Right lobe of liver (tissue), 4 donors: Measurements from ENCODE around the gene GRAMD2B.

Experiments
- CTCF ChIP-seq, 4 donors: fragments of 200-600 bp in 3 of 4; fragments of 450-650 bp in 1 of 4; IDR thresholded peaks; one replicate each; pipeline versions ENCODE4 v1.5.1 to v1.8.0; 2016 to 2022; ENCODE audit warnings: antibody characterized with exemption in 4 of 4, mild to moderate bottlenecking in 2 of 4
- POLR2A ChIP-seq: fragments of 450-650 bp; IDR thresholded peaks from one replicate; pipeline ENCODE4 v1.6.1; 2017; ENCODE audit warnings: antibody characterized with exemption, mild to moderate bottlenecking
- donor health status: DM: no; HTN: no; CAD: no.
- donor health status: DM: no; HTN: no; CAD: no.
- donor health status: DM: no; HTN: yes; CAD: no.

- TF ChIP-seq CTCF (IDR thresholded peaks at IDR 0.05) (no peak), POLR2A (no peak)
These were observed 8.2 kb upstream of the GRAMD2B start for GRCh38 chr5:126414874-126415502.
